ENCODE measurements around the gene RAB40B.

RAB40B gene

GRCh38 chr17:82691714-82692113 lies 6.8 kb downstream of the RAB40B start:
- no peak for DNase-seq

DNA sequence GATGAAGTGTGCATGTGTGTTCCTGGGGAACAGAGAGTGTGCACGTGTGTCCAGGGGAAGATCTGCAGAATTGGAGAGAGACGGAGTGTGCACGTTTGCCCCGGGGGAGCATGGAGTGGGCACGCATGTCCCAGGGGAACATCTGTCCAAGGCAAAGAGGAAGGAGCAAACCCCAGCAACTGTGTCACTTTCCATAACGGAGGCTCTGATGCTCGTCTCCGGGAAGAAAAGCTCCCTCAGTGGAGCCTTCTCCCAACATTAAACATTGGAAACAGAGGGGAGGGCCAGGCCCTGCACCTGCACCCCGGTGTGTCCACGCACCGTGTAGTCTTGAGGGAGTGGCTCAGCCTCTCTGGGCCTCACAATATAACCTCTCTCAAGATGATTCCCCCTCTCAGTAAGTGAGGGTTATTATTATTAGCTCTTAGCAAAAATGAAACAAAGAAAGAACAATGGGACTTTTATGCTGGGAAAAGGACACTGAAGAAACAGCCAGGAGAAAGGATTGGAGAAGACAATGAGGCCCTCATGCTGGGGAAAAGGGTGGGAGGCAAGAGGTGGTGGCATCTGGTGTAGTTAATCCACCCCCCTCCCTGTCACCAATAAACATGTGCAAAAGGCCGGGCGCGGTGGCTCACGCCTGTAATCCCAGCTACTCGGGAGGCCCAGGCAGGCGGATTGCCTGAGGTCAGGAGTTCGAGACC lies 7.6 kb downstream of the RAB40B start:
- no peak for DNase-seq

DNA sequence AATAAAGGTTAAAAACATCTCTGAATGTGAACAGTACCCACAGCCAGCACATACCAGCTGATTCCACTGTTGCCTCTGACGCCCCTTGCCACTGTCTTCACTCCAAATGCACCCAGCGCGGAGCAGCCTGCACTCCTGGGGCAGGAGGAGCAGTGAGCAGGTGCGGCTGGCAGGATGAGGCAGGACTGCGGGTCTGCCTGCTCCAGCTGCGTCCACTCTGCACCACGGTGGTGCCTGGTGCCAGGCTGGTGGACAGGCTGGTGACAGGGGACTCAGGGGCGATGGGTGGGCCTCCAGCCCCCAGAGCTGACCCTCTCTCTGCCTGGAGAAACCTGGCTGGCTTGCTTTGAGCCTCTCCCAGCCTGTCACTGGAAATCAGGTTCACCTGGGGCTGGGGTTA lies 9.4 kb downstream of the RAB40B start:
- DNase-seq, result no peak

- DNase-seq, result no peak
These were observed 10.6 kb downstream of the RAB40B start for GRCh38 chr17:82687871-82688270.

DNA sequence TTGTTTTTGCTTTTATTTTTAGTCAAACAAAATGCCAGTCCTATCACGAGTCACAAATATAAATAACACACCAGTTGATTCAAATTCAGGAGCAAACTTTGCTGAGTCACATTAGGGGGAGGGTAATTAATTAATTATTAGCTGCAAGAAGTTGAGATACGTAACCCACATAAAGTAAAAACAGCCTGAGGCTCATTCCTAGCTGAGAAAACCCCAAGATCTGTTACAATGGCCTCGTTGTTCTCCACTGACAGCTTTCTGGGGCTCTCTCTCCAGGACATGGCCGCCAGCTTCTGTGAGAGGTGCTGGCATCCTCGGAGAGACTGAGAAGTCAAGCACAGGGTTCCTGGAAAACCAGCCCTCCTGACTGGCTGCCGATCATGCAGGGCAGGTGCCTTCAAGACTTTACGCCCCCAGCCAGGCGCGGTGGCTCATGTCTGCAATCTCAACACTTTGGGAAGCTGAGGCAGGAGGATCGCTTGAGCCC lies 11.1 kb downstream of the RAB40B start:
- DNase-seq, result no peak

DNA sequence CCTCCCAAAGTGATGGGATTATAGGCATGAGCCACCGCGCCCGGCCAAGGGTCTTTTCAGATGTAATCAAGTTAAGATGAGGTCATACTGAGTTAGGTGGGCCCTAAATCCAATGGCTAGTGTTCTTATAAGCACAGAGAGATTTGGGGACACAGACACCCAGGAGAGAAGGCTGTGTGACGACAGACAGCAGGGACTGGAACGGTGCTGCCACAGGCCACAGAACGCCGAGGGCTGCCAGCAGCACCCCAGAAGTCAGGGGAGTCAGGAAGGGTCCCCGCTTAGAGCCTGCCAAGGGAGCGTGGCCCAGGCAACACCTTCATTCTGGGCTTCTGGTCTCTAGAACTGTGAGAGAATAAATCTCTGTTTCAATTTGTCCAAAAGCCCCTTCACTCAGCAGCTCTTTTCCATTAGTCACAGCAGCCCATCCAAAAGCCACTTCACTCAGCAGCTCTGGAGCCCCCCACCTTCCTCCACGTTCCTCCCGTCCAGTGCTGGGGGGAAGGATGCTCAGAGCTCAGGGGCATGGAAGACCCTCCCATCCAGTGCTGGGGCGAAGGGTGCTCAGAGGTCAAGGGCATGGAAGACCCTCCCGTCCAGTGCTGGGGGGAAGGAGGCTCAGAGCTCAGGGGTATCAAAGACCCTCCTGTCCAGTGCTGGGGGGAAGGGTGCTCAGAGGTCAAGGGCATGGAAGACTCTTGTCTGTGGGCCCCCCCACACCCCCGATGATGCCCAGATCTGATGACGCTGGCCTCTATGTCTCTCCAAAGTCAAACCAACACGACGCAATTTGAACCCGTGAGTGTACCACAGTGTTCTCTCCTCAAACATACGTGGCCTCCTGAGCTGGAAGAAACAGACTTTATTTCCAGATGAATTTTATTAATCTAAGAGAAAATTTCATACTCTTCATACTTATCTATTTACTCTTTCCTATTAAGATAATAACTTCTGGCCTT lies 11.9 kb downstream of the RAB40B start:
- no peak for DNase-seq

- DNase-seq, result no peak
These were observed 13.2 kb downstream of the RAB40B start for GRCh38 chr17:82685291-82685690.

DNA sequence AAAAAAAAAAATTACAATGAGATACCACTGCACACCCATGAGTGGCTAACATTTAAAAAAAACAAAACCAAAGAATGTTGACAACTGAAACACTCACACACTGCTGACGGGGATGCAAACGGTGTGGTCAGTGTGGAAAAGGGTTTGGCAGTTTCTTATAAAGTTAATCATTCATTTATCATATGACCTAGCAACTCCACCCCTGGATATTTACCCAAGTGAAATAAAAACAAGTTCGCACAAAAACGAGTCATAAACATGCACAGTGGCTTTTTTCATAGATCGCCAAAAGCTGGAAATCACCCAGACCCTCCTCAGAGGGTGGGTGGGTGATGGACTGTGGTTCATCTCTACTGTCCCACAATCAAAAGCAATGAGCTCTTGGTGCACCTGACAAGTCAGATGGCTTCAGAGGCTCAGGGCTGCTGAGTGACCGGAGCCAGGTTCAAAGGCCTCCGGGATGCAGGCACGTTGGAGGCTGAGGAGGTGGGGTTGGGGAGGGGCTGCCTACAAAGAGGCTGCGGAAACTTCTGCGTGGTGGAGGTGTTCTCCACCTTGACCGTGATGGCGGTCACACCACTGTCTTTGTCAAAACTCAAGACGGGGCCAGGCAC lies 14.2 kb downstream of the RAB40B start:
- DNase-seq, result no peak

DNA sequence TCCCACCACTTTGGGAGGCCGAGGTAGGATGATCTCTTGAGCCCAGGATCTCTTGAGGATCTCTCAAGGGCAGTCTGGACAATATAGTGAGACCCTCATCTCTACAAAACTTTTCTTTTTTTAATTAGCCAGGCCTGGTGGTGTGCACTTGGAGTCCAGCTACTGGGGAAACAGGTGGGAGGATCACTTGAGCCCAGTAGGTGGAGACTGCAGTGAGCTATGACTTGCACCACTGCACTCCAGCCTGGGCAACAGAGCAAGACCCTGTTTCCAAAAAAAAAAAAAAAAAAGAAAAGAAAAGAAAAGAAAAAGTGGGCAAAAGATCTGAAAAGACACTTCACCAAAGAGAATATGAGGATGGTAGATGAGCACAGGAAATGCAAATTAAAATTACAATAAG lies 15.0 kb downstream of the RAB40B start:
- no peak for DNase-seq

- DNase-seq, result no peak
These were observed 17.0 kb downstream of the RAB40B start for GRCh38 chr17:82681547-82681946.

- no peak for DNase-seq
These were observed 18.7 kb downstream of the RAB40B start for GRCh38 chr17:82679586-82680465.

DNA sequence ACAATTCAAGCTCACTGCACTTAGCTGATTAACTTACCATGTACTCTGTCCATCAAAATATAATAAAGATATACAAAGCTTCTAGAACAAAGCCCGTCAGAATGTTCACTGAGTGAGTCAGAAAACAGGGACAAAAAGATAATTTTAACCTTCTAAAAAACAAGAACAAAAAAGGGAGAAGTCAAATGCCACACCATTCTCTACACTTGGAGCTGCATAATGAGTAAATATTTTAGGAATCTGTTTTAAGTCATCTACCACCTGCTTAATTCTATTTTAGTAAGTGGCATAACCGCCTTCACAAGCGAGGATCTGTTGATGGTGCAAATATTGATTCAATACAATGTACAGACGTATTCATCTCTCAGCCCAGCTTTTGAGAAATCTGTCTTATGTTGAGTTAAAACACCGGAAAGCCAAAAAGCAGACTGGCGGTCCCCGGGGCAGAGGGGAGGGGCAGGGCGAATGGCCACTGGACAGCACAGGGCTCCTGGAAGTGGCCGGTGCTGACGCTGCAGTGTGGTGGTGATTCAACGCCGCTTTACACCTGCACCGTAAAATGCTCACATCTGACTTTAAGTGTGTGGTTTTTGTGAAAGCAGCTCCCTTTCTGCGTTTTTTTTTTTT lies 20.1 kb downstream of the RAB40B start:
- DNase-seq, result no peak

- no peak for DNase-seq
These were observed 21.1 kb downstream of the RAB40B start for GRCh38 chr17:82677353-82677925.

DNA sequence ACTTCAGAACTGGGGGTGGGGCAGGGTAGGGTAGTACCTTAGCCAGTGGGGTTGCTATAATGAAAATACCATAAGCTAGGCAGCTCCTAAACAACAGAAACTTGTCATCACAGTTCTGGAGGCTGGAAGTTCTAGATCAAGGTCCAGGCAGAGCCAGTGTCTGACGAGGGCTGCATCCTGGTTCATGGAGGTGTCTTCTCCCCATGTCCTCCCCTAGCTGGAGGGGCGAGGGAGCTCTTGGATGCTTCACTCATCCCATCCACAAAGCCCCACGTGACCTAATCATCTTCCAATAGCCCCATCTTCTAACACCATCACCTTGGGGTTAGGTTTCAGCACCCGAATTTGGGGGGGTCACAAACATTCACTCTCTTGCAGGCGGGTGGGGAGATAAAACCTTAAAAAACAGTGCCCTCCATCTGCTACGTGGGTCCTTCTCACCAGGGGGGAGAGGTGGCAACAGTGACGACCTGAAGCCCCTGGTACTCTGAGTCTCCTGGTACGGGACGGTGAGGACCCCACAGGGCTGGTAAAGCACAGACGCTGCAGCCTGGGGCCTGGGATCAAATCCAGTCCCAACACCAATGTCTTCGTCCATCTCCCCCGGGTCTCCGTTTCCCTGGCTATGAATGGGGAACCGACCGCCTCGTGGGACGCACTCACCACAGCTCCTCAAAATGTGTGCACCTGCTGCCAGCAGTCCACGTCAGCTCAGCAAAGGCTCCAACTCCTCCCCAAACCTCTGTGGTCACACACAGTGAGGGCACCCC lies 22.8 kb downstream of the RAB40B start:
- DNase-seq, result no peak

DNA sequence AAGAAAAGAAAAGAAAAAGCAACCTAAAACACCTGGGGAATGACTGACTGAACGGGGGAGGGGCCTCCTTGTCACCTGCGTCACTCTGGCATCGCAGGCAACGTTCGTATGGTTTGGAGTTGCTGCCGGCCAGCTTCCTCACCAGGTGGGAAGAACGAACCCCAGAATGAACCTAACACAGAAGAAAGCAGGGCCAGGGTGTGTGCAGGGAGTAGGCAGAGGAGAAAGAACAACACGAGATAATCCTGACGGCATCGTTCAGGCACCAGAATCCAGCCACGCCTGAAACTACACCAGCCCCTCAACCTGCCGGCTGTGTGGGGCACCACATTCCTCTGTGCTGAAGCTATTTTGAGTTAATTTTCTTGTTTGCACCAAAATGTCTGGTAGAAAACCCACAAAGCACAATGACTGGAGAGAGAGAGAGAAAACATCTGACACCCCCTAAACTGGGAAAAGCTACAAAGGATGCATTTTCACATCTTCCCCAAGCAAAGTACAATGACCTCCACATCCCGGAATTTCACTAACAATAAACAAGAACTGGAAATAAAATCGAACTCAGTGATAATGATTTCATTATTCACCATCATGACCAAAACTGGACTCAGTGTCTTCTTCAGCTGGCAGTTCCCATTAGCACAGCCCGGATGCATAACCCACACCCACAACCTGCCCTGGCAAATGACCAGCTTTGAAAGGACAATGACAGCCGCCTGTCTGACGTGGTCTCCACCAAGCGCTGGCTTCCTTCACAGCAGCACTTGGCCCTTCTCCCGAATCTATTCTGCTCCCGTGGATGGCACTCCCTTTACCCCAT lies 23.6 kb downstream of the RAB40B start:
- no peak for DNase-seq

DNA sequence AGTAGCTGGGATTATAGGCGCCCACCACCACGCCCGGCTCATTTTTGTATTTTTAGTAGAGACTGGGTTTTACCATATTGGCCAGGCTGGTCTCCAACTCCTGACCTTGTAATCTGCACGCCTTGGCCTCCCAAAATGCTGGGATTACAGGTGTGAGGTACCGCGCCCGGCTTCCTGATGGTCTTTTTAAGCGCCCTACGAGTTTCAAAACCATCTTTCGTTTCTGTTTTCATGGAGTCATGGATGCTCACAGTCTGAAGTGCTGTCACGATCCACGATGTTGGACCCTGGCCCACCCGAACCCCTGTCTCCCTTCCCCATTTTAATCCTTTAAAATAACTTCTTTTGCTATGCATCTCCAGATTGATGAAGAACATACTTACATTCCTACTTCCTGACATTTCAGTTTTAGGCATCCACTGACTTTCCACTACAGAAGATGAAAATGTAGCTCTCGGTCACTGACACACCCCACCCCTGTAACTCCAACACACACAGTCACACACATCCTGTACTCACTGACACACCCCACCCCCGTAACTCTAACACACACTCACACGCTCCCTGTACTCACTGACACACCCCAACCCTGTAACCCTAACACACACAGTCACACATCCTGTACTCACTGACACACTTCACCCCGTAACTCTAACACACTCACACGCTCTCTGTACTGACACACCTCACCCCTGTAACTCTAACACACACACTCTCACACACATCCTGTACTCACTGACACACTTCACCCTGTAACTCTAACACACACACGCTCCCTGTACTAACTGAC lies 27.6 kb downstream of the RAB40B start:
- DNase-seq, result no peak

- DNase-seq, result peak; percentile 43
These were observed 29.8 kb downstream of the RAB40B start for GRCh38 chr17:82668631-82669099.

DNA sequence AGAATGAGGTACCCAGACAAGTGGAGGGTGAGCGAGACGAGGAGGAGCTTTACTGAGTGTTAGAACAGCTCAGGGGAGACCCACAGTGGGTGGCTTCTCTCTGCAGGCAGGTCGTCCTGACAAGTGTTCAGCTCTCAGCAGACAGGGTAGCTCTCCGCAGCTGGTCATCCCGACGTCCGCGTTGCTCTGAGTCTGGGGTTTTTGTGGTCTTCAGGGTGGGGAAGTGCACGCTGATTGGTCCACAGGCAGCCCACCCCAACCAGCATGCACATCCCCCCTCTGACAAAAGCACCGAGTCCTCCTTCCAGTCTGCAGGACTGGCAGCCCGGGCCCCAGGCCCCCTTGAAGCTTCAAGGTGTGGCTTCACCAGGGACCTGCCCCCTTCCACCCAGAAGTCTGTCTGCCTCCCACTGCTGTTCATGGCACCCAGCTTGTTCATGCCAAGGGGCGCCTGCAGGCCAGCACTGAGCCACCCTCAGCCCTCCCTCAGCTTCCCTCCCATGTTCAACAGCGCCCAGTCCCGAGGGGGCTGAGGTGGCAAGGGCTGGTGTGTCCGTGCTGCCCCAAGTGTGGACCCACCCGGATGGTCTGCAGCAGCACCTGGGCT lies 30.4 kb downstream of the RAB40B start:
- DNase-seq, result no peak

DNA sequence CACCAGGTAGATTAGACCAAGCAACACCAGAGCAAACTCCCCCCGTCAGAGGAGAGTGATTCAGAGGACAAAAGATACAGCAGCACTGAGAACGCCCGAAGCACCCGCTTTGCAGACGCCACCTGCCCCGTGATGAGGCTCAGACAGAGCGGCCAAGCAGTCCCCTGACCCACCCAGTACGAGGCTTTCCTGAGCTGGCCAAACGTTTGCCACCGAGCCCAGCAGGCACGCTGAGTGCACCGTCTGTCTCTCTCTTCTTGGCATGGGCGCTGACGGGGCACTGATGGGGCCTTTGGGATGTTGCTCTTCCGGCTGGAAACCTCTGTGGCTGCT lies 30.9 kb downstream of the RAB40B start:
- no peak for DNase-seq
